ENCODE data around the gene POLR1C.
"Not testable (repeated sequence)": the region's sequence is repeated elsewhere in the genome, so short reads cannot be mapped to it uniquely, and the experiment has no call there.

Gene POLR1C

DNA sequence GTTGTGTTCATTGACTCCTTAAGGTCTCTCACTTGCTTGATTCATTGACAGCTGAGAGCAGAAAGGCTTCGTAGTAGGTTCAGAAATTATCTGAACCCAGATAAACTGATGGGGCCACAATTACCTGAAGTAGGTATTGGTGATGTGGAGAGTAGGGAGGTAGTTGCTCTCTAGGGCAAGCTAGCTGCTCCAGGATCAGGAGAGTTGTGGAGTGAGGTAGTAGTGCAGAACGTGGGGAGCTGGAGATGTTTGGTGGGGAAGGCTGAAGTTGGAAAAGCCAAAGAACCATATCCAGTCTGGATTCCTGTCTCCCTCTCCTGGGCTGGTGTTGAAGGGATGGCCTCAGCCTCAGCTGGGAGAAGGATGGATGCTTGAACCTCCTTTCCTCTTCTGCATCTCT, 23.7 kb upstream of the POLR1C start:
- DNase-seq (ENCODE audit: low read depth, low spot score), result no peak

DNA sequence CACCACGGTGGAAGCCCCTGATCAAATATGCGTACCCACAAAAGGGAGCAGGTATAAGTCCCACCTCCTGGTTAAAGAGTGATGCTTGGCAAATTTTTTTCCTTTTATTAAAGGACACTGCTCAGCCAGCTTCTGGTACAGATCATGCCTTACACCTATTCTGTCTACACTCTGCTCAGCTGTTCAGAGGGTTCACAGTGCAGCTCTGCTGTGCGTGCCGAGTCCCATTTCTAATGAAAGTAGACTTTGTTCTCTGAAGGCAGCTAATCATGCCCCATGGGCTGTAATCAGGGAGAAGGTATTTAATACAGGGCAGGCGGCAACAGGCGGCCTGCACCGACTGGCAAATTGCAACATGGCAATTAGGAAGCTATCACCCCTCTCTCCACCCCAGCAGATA, 23.1 kb upstream of the POLR1C start:
- DNase-seq (ENCODE audit: low read depth, low spot score), result no peak

DNA sequence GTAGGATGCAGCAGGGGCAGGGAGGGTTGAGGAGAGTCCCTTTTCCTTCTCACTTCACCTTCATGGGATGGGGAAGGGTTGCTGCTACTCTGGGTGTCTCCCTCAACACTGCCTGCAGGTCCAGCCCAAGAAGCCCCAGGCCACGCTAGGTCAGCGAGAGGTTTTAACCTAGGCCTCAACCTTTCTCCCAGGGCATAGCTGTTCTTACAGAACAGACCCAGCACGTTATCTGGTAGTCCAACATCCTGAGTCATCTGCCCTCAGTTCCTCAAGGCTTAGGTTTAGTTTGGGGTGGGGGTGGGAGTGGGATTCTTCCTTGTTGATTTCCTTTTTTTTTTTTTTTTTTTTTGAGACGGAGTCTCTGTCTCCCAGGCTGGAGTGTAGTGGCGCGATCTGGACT, 22.6 kb upstream of the POLR1C start:
- DNase-seq (ENCODE audit: low read depth, low spot score), result no peak

DNA sequence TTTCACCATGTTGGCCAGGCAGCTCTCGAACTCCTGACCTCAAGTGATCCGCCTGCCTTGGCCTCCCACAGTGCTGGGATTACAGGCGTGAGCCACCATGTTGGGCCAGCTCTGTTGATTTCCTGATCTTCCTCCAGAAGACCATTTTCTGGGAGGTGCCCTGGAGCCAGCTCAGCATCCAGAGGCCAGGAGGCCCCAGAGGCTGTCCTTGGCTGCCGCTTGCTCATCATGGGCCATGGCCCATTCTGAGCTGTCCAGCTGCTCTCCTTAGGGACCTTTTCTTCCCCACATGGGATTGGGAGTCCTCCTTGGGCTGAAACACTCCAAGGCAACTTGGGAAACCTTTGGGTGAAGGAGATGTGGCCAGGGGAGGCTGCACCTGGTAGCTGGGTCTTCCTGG, 22.1 kb upstream of the POLR1C start:
- DNase-seq (ENCODE audit: low read depth, low spot score), result no peak

DNA sequence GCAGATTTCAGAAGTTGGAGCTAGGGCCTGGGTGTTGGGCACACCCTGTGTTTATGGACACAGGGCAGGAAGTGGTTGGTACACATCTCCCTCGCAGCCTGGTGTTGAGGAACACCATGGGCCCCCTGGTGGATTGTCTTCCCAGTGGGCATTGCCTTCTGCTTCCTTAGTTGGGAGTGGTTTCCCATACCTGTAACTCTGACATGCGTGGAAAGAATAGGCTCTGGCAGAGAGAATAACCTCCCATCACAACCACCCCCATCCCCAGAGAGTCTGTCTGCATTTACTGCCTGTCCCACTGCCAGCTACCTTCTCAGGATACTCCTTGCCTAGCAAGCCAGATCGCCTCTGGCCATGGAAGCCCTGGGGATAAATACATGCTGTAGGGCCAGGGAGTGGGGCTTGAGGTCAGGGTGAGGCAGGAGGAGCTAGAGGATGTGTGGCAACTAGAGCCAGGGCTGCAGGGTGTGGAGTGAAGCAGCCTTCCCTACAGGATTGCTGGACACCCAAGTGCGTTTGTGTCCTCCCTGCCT, 21.4 kb upstream of the POLR1C start:
- no peak for DNase-seq (ENCODE audit: low read depth, low spot score)

DNA sequence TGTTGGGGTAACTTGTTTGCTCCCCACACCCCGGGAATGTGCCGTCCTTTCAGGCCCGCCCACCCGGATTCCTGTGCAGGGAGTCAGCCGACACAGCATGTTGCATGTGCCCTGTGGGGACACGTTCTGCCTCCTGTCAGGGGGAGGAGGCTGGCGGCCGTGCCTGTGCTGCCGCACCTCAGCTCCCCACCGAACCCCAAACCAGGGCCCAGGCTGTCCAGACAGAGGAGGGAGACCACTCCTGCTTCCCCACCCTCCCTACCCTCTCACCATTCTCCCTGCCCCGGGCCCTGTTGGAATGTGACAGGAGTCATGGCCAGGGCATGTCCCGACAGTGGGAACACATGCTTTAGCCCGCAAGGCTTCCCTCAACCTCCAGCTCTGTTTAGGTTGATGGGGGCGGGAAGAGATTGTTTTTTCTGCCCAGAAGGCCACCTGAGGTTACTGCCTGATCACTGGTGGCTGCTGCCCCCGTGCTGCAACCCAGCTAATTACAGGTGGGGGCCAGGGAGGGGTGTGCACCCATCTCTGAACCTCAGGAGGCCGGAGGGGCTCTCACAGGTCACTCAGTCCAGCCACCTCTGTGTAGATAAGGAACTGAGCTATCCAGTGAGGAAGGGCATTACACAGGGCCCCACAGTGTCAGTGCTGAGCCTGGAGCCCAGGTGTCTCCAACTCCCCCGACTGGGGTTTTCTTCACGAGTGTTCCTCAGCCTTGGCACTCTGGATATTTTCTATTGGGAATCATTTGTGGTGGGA, 20.3 kb upstream of the POLR1C start:
- DNase-seq (ENCODE audit: low read depth, low spot score), result no peak

DNA sequence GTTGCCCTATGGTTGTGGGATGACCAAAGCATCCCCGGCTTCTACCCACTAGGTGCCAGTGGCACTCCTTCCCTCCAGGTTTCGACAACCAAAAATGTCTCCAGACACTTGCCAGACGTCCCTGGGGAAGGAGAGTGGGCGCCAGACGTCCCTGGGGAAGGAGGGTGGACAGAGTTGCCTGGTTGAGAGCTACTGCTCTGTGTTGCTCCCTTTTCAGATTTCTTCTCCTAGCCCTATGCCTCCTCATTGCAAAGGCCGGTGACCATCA, 19.8 kb upstream of the POLR1C start:
- DNase-seq (ENCODE audit: low read depth, low spot score), result no peak

DNA sequence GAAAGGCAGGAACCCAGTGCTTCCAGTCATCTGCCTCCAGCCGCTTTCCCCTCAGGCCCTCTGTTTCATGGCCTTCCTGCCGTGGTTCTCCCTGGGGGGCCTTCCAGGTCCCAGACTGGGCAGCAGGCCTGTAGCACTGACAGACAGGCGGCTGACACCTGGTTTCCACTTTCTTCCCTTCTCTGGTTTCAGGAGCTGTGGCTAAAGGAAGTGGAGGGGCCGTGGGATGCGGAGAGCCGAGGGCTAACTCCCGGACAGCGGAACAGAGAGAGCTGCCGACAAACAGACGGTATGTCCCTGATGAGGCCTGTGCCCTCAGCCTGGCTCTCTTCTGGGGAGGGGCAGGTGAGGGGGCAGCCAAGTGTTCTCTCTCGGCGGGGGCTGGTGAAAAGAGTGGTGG, 19.2 kb upstream of the POLR1C start:
- DNase-seq (ENCODE audit: low read depth, low spot score), result no peak

DNA sequence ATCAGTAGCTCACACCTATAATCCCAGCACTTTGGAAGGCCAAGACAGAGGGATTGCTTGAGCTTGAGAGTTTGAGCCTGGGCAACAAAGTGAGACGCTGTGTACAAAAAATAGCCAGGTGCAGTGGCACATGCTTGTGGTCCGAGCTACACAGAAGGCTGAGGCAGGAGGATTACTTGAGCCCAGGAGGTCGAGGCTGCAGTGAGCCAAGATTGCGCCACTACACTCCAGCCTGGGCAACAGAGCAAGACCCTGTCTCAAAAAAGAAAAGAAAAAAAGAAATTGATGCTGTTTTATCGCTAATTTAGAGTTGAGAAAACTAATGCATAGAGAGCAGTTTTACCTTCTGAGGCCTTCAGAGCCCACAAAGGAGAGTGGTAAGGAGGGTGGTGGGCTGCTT, 18.6 kb upstream of the POLR1C start:
- not testable (repeated sequence) for DNase-seq (ENCODE audit: low read depth, low spot score)

DNA sequence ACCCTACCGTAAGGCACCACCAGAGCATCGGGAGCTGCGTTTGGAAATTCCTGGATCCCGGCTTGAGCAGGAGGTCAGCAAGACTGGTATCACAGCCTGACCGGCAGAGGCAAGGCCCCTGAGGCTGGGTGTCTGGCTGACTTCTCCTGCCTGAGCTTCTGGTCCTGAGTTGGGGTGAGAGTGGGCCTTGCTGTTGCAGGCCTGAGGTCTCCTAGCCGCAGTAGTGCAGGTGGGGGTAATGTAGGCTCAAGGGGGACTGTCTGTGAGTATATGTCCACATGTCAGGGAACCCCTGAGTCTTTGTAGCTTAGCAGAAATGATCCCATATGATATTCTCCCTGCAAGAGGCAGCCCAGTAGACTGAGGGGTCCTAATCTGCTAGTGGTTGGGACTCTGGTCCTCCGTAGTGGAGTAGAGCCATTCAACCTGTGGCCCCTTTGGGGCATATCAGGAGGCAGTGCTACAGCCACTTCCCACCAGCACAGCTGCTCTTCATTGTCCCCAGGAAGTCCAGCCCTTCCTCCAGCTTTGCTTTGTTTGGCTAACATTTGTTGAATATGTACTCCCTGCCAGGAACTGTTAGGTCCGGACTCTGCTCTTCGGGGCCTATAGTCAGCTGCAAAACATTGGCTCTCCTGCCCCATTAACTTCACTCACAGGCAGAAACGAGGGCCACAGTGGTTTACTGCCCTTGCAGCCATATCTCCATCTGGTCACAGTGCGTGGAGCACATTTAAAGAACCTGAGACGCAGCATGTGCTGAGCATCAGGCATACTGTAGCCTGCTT, 17.7 kb upstream of the POLR1C start:
- DNase-seq (ENCODE audit: low read depth, low spot score), result no peak

DNA sequence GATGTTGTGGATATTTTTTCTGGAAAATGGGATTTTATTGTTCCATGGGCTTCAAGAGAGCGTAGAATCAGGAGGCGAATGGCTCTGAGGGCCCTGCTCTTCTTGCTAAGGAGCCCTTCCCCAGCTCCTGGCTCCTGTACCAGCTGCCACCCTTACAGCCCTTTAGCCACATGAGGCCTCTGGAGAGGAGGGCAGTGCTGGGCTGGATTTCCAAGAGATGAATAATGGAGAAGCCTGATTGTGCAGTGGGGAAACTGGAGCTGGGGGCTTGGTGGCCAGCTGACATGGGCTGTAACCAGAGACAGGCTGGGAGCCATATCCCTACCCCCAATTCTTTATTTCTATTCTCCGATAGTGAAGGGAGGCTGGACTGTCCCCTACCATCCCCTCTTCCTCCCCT, 16.0 kb upstream of the POLR1C start:
- DNase-seq (ENCODE audit: low read depth, low spot score), result no peak

DNA sequence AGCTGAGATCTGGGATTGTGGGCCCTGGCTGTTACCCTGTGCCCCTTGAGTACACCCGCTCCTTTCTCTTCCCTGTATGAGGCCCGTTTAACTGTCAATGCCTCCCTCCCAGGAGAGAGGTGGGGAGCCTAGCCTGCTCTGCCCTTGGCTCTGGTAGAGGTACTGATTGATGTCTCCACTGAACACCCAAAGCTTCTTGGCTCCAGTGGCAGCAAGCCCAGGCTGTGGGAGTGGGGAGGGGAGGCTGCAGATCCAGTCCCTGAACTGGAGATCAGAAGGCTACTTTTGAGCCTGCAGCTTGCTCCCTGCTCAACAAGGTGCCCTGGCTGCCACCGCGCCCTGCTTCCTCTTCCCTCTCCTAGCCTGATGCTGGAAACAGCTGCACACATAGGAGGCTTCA, 14.2 kb upstream of the POLR1C start:
- DNase-seq (ENCODE audit: low read depth, low spot score), result no peak

DNA sequence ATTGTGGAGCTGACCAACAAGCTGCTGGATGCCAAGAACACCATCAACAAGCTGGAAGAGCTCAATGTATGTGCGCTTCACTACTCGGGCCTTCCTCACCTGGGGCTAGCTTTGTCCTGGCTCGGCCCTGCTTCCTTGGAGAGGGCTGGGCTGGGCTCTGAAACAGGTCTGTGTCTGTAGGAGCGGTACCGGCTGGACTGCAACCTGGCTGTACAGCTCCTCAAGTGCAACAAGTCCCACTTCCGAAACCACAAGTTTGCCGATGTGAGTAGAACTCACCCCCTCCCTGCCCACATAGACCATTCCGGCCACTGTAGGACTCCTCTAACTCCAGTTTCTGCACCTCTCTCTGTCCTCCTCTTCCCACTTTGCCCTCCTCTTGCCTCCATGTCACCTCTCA, 13.4 kb upstream of the POLR1C start:
- no peak for DNase-seq (ENCODE audit: low read depth, low spot score)

DNA sequence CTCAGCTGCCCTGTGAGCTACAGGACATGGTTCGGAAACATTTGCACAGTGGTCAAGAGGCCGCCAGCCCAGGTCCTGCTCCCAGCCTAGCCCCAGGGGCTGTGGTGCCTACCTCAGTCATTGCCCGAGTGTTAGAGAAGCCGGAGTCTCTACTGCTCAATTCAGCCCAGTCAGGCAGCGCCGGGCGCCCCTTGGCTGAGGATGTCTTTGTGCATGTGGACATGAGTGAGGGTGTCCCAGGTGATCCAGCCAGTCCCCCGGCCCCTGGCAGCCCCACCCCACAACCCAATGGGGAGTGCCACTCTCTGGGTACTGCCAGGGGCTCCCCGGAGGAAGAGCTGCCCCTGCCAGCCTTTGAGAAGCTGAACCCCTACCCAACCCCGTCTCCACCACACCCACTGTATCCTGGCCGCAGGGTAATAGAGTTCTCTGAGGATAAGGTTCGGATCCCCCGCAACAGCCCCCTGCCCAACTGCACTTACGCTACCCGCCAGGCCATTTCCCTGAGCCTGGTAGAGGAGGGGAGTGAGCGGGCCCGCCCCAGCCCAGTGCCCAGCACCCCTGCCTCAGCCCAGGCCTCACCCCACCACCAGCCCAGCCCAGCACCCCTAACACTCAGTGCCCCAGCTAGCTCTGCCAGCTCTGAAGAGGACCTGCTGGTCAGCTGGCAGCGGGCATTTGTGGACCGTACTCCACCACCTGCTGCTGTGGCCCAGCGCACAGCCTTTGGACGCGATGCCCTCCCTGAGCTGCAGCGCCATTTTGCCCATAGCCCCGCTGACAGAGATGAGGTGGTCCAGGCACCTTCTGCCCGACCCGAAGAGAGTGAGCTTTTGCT, 11.9 kb upstream of the POLR1C start:
- DNase-seq (ENCODE audit: low read depth, low spot score), result no peak

DNA sequence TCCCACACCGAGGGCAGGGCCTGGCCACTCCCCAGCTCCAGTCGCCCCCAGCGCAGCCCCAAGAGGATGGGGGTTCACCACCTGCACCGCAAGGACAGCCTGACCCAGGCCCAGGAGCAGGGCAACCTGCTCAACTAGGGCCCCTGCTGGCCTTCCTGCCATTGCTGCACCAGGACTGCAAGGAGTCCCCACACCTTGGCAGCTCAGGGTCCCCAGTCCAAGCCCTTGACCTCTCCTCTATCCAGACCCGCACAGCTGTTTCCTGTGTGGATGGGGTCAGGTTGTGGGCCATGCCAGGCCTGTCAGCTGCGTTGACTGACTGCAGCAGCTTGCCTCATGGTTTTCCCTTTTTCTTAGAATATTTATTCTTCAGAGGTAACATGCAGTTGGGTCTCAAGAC, 11.2 kb upstream of the POLR1C start:
- DNase-seq (ENCODE audit: low read depth, low spot score), result no peak

DNA sequence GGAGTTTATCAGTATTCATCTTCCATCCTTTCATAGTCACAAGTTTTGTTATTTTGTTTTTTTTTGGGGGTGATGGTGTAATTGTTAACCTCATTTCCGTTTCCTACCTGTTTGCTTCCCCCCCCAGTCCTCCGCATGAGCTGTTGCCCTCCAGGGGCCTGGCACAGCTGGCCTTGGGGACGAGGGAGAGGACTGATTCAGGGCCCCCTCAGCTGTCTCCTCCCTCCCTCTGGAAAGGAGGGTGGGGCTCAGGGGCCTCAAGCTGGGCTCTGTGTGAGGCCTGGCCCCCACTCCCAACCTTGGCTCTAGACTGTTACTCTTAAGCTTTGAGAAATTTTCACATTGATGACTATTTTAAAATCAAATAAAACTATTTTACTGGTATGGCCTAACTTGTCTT, 10.7 kb upstream of the POLR1C start:
- no peak for DNase-seq (ENCODE audit: low read depth, low spot score)

DNA sequence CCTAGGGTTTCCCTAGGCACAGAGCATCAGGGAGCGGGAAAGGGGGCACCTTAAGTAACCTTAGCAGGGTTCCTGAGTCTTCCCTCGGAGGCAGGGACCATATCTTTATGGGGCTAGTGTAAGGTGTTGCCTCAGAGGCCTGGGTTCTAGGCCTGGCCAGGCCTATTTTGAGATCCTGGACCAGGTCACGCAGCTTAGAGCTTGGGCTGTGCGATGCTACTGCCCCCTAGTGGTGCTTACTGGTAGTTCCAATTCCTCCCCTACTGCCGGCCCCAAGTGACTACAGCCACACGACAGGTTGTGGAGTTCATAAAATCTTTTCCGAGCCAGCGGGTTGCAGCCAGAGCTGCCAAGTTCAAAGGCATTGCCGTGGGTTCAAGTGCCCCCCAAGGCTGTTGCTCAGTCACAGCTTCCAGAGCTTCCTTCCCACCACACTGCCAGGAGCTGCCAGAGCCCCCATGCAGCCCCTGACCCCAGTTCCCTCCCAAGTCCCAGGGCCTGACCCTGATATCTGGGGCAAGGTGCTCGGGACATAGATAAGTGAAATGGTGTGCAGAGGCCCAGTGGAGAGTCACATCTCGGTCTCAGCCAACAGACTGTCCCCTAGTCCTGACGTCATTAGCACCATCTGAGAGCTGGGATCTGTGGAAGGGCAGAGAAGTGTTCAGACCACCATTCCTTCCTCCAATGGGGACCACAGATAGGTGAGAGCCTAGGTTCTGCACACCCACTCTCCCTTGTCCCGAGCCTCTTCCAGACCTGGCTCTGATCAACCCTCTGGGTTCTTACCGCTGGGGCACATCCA, 10.0 kb upstream of the POLR1C start:
- peak; percentile 56 for DNase-seq (ENCODE audit: low read depth, low spot score)

DNA sequence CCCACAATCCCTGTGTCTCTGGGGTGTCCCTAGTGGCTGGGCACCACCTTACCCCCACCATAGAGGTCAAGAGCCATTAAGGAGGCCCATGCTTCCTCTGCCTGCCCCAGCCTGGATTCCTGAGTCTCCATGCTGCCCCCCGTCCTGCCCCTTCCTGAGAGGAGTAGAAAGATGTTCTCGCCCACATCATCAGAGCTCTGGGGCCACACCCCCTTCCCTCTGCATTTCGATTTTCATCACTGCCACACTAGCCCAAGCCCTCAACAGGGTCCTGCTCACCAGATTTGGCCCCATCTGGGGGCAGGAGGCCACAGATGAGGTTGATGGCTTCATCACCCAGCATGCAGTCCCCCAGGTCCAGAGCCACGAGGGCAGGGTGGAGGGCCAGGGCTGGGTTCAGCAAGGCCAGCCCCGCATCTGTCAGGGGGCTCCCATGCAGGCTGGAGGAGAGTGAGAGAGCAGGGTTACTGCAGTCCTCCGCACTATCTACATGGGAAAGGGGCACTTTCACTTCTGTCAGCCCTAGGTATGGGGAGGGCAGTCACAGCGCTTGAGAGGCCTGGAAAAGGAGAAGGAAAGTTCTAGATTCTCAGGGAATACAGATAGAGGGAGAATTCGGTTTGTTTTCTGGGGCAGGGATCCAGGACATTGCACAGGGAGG, 8.3 kb upstream of the POLR1C start:
- no peak for DNase-seq (ENCODE audit: low read depth, low spot score)

DNA sequence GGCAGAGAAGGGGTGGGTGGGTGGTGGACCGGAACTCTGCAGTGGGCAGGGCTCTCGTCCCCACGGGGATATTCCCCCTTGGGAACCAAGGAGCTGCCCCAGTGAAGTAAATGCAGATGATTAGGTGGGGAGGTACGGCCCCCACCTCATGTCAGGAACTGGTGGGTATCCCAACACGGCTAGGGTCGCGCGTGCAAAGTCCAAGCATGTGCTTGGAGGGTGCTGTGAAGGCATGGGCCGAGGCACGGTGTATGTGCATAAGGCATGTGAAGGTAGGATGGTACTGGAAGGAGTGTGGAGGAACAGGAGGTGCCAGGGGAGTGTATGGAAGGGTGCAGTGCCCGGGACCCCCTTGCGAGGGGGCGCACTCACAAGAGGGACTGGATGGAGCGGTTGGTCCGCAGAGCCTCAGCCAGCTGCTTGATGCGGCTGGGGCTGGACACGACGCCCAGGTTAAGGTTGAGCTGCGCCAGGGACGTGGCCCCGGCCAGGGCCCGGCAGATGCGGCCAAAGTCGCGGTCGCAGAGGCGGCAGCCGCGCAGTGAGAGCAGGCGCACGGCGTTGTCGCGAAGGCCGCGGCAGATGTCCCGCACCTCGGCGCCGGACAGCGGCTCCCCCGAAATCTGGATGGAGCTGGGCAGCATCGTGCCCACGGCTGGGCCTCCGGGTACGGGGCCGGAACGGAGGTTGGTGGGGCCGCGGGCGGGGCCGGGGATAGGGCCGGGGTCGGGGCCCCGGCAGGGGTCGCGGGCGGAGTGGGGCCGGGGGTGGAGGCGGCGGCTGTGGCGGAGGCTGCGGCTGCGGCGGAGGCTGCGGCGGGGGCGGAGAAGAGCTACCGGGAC, 7.5 kb upstream of the POLR1C start:
- no peak for DNase-seq (ENCODE audit: low read depth, low spot score)
